Cardiac muscle cell (in vitro differentiated cells and primary cell): Measurements from ENCODE around the gene SLC2A1. TPM values are rescaled to one million over a fixed set of nuclear protein-coding genes. Genes with fewer than 3 reads are reported as not detected.
A peak's percentile ranks its signal among the peaks of the same experiment; 100 is the strongest.

Experiments used
- DNase-seq, 2 donors: peaks; one replicate each; pipeline versions ENCODE4 v3.0.0 to v3.0.0-alpha.2; 2010 to 2017; ENCODE audit warnings: low read depth in 1 of 2, low spot score in 1 of 2
- H3K27ac ChIP-seq: fragments of 200-600 bp; sonication (generic); 2 replicates; pipeline ENCODE4 v1.5.1; 2016
- H3K27me3 ChIP-seq: fragments of 200-600 bp; sonication (generic); 2 replicates; pipeline ENCODE4 v1.6.0; 2016; ENCODE audit warnings: control low read depth
- H3K36me3 ChIP-seq: fragments of 200-600 bp; sonication (generic); 2 replicates; pipeline ENCODE4 v1.5.1; 2016; ENCODE audit warnings: control low read depth
- H3K4me1 ChIP-seq: fragments of 200-600 bp; sonication (generic); 2 replicates; pipeline ENCODE4 v1.8.1; 2017; ENCODE audit warnings: low read depth, mild to moderate bottlenecking, mixed run types
- H3K4me3 ChIP-seq: fragments of 200-600 bp; sonication (generic); 2 replicates; pipeline ENCODE4 v1.5.1; 2016; ENCODE audit warnings: mild to moderate bottlenecking
- H3K9me3 ChIP-seq: fragments of 200-600 bp; sonication (generic); 2 replicates; pipeline ENCODE4 v1.5.1; 2017; ENCODE audit warnings: low read depth, mild to moderate bottlenecking, control low read depth
- CTCF ChIP-seq: IDR thresholded peaks from 2 replicates; pipeline ENCODE4 v1.5.1; 2012; ENCODE audit warnings: low read depth, mild to moderate bottlenecking, low read length
- polyA plus RNA-seq: library from polyadenylated mRNA; unstranded; fragments of >200 nt; fragmentation: Nextera tagmentation; extraction: Ambion mirVana; gene quantifications from 2 replicates; pipeline ENCODE4 v1.2.1, GENCODE V29; 2016
- total RNA-seq: library from RNA; depleted of rRNA; stranded (reverse); fragments of >200 nt; gene quantifications from 2 replicates; pipeline ENCODE4 v1.2.3, GENCODE V29; 2016

The SLC2A1 gene
- total and polyA plus RNA-seq, 2 experiments from 2014 or later, result 243 to 714 TPM

GRCh38 chr1:42931108-42931539, 27.5 kb downstream of the SLC2A1 start:
- TF ChIP-seq CTCF, result peak; percentile 63
- DNase-seq, result peak; percentile 48 to 50
- Histone ChIP-seq H3K4me1 (no peaks in the 10 kb centered on the region), H3K27ac (peak overlapping the region; percentile 78), H3K9me3 (no peaks in the 10 kb centered on the region), H3K36me3 (peaks cover 49% of the 10 kb centered on the region), H3K27me3 (no peaks in the 10 kb centered on the region), H3K4me3 (no peak overlapping the region)

- DNase-seq, result no peak
- Histone ChIP-seq H3K27me3 (no peaks in the 10 kb centered on the region), H3K36me3 (peaks cover 50% of the 10 kb centered on the region), H3K4me3 (no peak overlapping the region), H3K4me1 (no peaks in the 10 kb centered on the region), H3K9me3 (no peaks in the 10 kb centered on the region), H3K27ac (no peak overlapping the region)
- TF ChIP-seq CTCF, result no peak
These were observed 28.2 kb downstream of the SLC2A1 start for GRCh38 chr1:42930178-42931107.

DNA sequence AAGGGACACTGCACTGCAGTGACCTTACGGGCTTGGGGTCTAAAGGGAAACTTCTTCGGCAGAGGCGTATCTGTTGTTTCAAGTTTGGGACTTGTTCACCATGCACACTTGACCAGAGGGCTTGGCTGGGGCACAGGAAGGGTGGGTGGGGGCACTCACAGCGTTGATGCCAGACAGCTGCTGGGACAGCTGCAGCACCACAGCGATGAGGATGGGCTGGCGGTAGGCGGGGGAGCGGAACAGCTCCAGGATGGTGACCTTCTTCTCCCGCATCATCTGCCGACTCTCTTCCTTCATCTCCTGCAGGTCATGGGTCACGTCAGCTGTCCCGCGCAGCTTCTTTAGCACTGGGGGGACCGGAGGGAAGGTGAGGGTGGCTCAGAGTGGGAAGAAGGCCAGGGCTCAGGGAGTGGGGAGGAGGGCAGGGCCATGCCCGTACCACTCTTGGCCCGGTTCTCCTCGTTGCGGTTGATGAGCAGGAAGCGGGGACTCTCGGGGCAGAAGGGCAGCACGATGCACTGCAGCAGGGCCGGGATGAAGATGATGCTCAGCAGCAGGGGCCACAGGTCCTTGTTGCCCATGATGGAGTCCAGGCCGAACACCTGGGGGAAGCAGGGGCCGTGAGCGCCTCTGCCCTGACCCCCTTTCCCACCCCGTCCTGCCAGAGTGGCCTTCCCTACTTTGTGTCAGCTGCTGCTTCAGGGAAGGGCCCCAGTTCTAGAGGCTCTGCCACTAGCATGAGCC, 29.1 kb downstream of the SLC2A1 start:
- DNase-seq, result no peak
- Histone ChIP-seq H3K27me3 (no peaks in the 10 kb centered on the region), H3K27ac (no peak overlapping the region), H3K4me1 (peaks cover 5% of the 10 kb centered on the region), H3K36me3 (peaks cover 43% of the 10 kb centered on the region), H3K4me3 (no peak overlapping the region), H3K9me3 (no peaks in the 10 kb centered on the region)
- TF ChIP-seq CTCF, result no peak

DNA sequence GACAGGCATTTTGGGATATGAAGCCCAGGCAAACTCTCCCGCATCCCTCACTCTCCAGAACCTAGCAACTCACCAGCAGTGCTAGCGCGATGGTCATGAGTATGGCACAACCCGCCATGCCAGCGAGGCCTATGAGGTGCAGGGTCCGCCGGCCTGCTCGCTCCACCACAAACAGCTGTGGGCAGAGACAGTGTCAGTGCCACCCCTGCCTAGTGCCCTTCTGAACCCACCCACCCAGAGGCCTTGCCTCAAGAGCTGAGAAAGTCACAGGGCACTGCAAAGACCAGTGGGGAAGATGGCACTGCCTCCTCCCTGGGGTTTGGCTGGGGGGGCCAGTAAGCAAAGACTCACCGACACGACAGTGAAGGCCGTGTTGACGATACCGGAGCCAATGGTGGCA, 29.8 kb downstream of the SLC2A1 start:
- Histone ChIP-seq H3K4me3 (no peak overlapping the region), H3K4me1 (peaks cover 5% of the 10 kb centered on the region), H3K27me3 (no peaks in the 10 kb centered on the region), H3K27ac (no peak overlapping the region), H3K9me3 (no peaks in the 10 kb centered on the region), H3K36me3 (peaks cover 43% of the 10 kb centered on the region)
- no peak for DNase-seq
- TF ChIP-seq CTCF, result no peak

DNA sequence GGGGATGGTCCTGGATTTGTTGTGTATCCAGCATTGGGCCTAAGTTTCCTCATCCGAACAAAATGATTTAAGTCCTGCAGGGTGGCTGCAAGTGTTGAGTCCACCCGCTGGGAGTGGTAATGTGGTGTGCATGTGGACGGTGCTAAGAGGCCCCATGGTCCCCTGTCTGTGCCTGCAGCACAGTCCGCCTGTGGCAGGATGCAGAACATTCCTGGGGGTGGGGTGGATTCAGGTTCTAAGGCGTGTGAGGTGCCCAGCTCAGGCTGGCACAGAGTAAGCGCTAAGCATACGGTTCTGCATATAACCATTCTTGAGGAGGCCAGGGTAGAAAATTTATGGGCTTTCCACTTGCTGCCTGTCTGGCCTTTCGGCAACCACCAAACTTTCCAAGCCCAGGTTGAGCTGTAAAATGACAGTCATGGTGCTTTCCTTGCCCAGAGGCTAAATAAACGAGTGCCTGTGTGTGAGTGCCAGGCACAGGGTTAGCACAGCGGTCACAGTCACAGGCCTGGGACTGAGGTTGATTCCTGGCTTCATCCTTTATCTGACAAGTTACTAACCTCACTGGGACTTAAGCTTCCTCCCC, 30.7 kb downstream of the SLC2A1 start:
- no peaks in the 10 kb centered on the region for H3K9me3 ChIP-seq
- TF ChIP-seq CTCF, result no peak
- H3K27me3 ChIP-seq, result no peaks in the 10 kb centered on the region
- DNase-seq, result no peak
- peak overlapping the region; percentile 30 for H3K27ac ChIP-seq
- peaks cover 43% of the 10 kb centered on the region for H3K36me3 ChIP-seq
- H3K4me3 ChIP-seq, result no peak overlapping the region
- H3K4me1 ChIP-seq, result peaks cover 11% of the 10 kb centered on the region
